GM18870 (cell line): ENCODE measurements around the gene HRG.

ENCODE experiments used
- ATAC-seq: cut with Tn5 transposase; IDR thresholded peaks from one replicate; pipeline ENCODE4 v1.9.1; 2021; ENCODE audit warnings: moderate library complexity; ENCODE audit not compliant: unreplicated experiment

Gene HRG

GRCh38 chr3:186722457-186722856 lies 56.6 kb downstream of the HRG start:
- ATAC-seq = no peak

- ATAC-seq = no peak
These were observed 59.1 kb downstream of the HRG start for GRCh38 chr3:186724911-186725310.
